HG03064 (cell line): ENCODE measurements around the gene RAB31.
"Not testable (repeated sequence)": the region's sequence is repeated elsewhere in the genome, so short reads cannot be mapped to it uniquely, and the experiment has no call there.

Source experiments
- ATAC-seq: cut with Tn5 transposase; IDR thresholded peaks from one replicate; pipeline ENCODE4 v1.9.1; 2021; ENCODE audit warnings: low read depth; ENCODE audit not compliant: unreplicated experiment

Gene RAB31

GRCh38 chr18:9854801-9855676 is 146.9 kb downstream of the RAB31 start:
- ATAC-seq, result no peak

GRCh38 chr18:9855681-9856080 is 147.6 kb downstream of the RAB31 start:
- no peak for ATAC-seq

GRCh38 chr18:9856092-9856491 is 148.0 kb downstream of the RAB31 start:
- no peak for ATAC-seq

- ATAC-seq, result not testable (repeated sequence)
Observed at GRCh38 chr18:9857479-9857998, 149.4 kb downstream of the RAB31 start.

GRCh38 chr18:9858642-9859041 is 150.5 kb downstream of the RAB31 start:
- ATAC-seq, result no peak

GRCh38 chr18:9859232-9859631 is 151.1 kb downstream of the RAB31 start:
- ATAC-seq, result no peak

GRCh38 chr18:9860682-9861081 is 152.6 kb downstream of the RAB31 start:
- ATAC-seq, result no peak

GRCh38 chr18:9861157-9861556 is 153.1 kb downstream of the RAB31 start:
- ATAC-seq, result peak; percentile 80

GRCh38 chr18:9861933-9862332 is 153.8 kb downstream of the RAB31 start:
- ATAC-seq, result peak; percentile 55

GRCh38 chr18:9862686-9863085 is 154.6 kb downstream of the RAB31 start:
- ATAC-seq, result no peak

GRCh38 chr18:9863282-9863681 is 155.2 kb downstream of the RAB31 start:
- no peak for ATAC-seq

- ATAC-seq, result no peak
Observed at GRCh38 chr18:9865764-9866490, 157.8 kb downstream of the RAB31 start.

- ATAC-seq, result no peak
Observed at GRCh38 chr18:9866627-9867026, 158.5 kb downstream of the RAB31 start.

GRCh38 chr18:9867071-9867594 is 159.0 kb downstream of the RAB31 start:
- no peak for ATAC-seq

GRCh38 chr18:9868857-9869714 is 161.0 kb downstream of the RAB31 start:
- ATAC-seq, result no peak

GRCh38 chr18:9869715-9870430 is 161.8 kb downstream of the RAB31 start:
- ATAC-seq, result no peak

- no peak for ATAC-seq
Observed at GRCh38 chr18:9870431-9871008, 162.4 kb downstream of the RAB31 start.

- ATAC-seq, result no peak
Observed at GRCh38 chr18:9871244-9871746, 163.2 kb downstream of the RAB31 start.

GRCh38 chr18:9872823-9873222 is 164.7 kb downstream of the RAB31 start:
- ATAC-seq, result no peak
